LNCAP (cell line): Measurements from ENCODE around the gene LETMD1.

Experiments used
- CTCF ChIP-seq: fragments of 450-650 bp; IDR thresholded peaks from 2 replicates; pipeline ENCODE4 v1.5.1; 2017; ENCODE audit warnings: mild to moderate bottlenecking

LETMD1 gene

GRCh38 chr12:51108136-51108535 lies 60.0 kb downstream of the LETMD1 start:
- TF ChIP-seq CTCF = no peak
